Measurements from ENCODE around the gene THRAP3. TPM values are rescaled to one million over a fixed set of nuclear protein-coding genes. Genes with fewer than 3 reads are reported as not detected.
A peak's percentile ranks its signal among the peaks of the same experiment; 100 is the strongest.

The THRAP3 gene
- total and polyA plus RNA-seq, 9 of the 15 experiments (the other 6 are each of a cell fraction or from before 2014, with no cell fraction given): 66.2 to 135 (median 113) TPM

DNA sequence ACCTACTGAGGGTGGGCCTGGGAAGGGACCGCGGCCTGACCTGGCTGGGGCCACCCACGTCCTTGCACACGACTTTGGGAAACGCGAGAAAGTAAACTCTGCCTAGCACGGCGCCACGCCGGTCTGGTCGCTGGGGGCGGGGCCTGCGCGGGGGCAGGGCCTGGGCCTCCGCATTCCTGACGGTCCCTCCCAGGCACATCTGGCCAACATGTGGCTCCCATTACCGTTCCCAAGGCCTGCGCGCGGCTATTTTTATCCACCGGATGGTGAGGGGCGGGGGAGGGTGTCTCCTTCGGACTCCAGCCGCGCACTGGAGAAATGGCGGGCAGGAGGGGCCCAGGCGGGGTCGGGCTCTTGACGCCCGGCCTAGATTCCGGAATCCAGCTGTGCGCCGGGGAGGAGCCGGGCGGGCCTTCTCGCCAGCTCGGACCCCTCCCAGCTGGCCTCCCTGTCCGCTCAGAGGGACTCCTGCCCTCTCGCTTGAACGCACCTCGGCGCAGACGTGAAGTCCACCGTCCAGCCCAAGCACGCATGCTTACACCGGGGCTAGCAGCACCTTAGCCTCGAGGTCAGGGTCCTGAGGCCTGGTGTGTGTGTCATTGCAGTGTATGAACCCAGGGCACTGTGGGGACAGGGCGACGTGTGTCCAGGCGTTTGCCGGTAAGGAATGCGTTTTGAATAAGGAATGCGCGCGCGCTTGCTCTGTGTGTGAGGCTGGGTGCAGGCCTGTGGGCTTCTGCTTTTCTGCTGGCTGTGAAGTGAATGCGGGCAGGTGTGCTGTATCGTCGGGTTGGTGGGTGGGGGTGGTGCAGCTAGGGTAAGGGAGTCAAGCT is 97.1 kb downstream of the THRAP3 start (continued):
- no peak for TF ChIP-seq HMBOX1 (IDR thresholded peaks at IDR 0.05)
- TF ChIP-seq ZBTB17 (CRISPR knock-in tag; IDR thresholded peaks at IDR 0.05): peak; percentile 67; the same call in 1 of the 2 replicates
- no peak for TF ChIP-seq U2AF1 (optimal IDR thresholded peaks at IDR 0.05; ENCODE audit: low read depth, low read length)
- peak; percentile 88 for TF ChIP-seq GABPB1 (CRISPR knock-in tag; IDR thresholded peaks at IDR 0.05)
- TF ChIP-seq BMI1 (IDR thresholded peaks at IDR 0.05; ENCODE audit: low read length): no peak
- no peak for TF ChIP-seq ELF4 (CRISPR knock-in tag; IDR thresholded peaks at IDR 0.05)
- no peak for TF ChIP-seq NFXL1 (CRISPR knock-in tag; IDR thresholded peaks at IDR 0.05)
- peak; percentile 86 for TF ChIP-seq KLF16 (IDR thresholded peaks at IDR 0.05)
- peak; percentile 42; the same call in 1 of the 2 replicates for TF ChIP-seq JUN (IDR thresholded peaks at IDR 0.05; ENCODE audit: borderline replicate concordance, low read depth, low read length)
- peak; percentile 95 for TF ChIP-seq JUN (CRISPR knock-in tag; IDR thresholded peaks at IDR 0.05; ENCODE audit: borderline replicate concordance)
- no peak for TF ChIP-seq RBM34 (IDR thresholded peaks at IDR 0.05; ENCODE audit: borderline replicate concordance, insufficient read depth, low read length)
- TF ChIP-seq HSF4 (CRISPR knock-in tag; IDR thresholded peaks at IDR 0.05; ENCODE audit: borderline replicate concordance): no peak
- peak; percentile 91 for TF ChIP-seq FIP1L1 (IDR thresholded peaks at IDR 0.05; ENCODE audit: low read depth, low read length, poor library complexity, severe bottlenecking)
- 0 out of 2 replicates have a peak, but pooled peaks have one; percentile 61 for TF ChIP-seq MBD2 (IDR thresholded peaks at IDR 0.05; ENCODE audit: borderline replicate concordance, low read depth)
- peak; percentile 83; the same call in 1 of the 2 replicates for TF ChIP-seq ZNF175 (CRISPR knock-in tag; IDR thresholded peaks at IDR 0.05; ENCODE audit: low read depth)
- no peak for TF ChIP-seq STAT5B (CRISPR knock-in tag; IDR thresholded peaks at IDR 0.05)
- TF ChIP-seq ZBTB7A (IDR thresholded peaks at IDR 0.05; ENCODE audit: borderline replicate concordance, control insufficient read depth, low read depth, low read length): peak; percentile 96
- TF ChIP-seq DLX4 (CRISPR knock-in tag; IDR thresholded peaks at IDR 0.05): no peak
- TF ChIP-seq SOX6 (IDR thresholded peaks at IDR 0.05): peak; percentile 81
- TF ChIP-seq, protein P1, sequence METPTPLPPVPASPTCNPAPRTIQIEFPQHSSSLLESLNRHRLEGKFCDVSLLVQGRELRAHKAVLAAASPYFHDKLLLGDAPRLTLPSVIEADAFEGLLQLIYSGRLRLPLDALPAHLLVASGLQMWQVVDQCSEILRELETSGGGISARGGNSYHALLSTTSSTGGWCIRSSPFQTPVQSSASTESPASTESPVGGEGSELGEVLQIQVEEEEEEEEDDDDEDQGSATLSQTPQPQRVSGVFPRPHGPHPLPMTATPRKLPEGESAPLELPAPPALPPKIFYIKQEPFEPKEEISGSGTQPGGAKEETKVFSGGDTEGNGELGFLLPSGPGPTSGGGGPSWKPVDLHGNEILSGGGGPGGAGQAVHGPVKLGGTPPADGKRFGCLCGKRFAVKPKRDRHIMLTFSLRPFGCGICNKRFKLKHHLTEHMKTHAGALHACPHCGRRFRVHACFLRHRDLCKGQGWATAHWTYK (CRISPR knock-in tag; IDR thresholded peaks at IDR 0.05): peak; percentile 82; the same call in 1 of the 2 replicates
- TF ChIP-seq TAF15 (IDR thresholded peaks at IDR 0.05; ENCODE audit: low read depth, low read length): no peak; the same call in 1 of the 2 replicates
- TF ChIP-seq RFX7 (CRISPR knock-in tag; IDR thresholded peaks at IDR 0.05): no peak
- TF ChIP-seq CREM (IDR thresholded peaks at IDR 0.05; ENCODE audit: low read depth): peak; percentile 70
- TF ChIP-seq, protein P2, sequence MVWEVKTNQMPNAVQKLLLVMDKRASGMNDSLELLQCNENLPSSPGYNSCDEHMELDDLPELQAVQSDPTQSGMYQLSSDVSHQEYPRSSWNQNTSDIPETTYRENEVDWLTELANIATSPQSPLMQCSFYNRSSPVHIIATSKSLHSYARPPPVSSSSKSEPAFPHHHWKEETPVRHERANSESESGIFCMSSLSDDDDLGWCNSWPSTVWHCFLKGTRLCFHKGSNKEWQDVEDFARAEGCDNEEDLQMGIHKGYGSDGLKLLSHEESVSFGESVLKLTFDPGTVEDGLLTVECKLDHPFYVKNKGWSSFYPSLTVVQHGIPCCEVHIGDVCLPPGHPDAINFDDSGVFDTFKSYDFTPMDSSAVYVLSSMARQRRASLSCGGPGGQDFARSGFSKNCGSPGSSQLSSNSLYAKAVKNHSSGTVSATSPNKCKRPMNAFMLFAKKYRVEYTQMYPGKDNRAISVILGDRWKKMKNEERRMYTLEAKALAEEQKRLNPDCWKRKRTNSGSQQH (CRISPR knock-in tag; IDR thresholded peaks at IDR 0.05): peak; percentile 57; the same call in 1 of the 2 replicates
- no peak for TF ChIP-seq MAFG (tag; conservative IDR thresholded peaks at IDR 0.05)
- TF ChIP-seq ZFPM2 (CRISPR knock-in tag; IDR thresholded peaks at IDR 0.05): no peak

All from K562 (cell line).